ENCODE measurements around the gene ASB6.

DNA sequence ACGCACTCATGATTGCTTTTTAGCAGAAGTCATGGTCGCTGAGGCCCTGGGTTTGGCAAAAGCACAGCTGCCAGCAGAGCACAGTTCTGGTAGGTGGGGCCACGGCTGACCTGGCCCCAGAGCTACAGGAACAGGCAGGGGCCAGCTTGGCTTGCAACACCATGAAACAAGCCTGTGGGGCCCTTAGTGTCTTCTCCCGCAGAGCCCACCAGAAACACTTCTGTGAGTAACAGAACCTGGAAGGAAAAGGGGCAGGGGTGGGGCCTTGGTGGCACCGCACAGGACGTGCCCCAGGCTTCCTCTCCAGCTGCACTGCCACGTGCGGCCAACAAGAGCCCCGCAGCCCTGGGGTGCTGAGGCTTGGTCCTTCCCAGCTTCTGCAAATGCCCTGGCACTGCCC lies 4.8 kb downstream of the ASB6 start:
- no peak for TF ChIP-seq POLR2A (IDR thresholded peaks at IDR 0.05)
- TF ChIP-seq, protein P1, sequence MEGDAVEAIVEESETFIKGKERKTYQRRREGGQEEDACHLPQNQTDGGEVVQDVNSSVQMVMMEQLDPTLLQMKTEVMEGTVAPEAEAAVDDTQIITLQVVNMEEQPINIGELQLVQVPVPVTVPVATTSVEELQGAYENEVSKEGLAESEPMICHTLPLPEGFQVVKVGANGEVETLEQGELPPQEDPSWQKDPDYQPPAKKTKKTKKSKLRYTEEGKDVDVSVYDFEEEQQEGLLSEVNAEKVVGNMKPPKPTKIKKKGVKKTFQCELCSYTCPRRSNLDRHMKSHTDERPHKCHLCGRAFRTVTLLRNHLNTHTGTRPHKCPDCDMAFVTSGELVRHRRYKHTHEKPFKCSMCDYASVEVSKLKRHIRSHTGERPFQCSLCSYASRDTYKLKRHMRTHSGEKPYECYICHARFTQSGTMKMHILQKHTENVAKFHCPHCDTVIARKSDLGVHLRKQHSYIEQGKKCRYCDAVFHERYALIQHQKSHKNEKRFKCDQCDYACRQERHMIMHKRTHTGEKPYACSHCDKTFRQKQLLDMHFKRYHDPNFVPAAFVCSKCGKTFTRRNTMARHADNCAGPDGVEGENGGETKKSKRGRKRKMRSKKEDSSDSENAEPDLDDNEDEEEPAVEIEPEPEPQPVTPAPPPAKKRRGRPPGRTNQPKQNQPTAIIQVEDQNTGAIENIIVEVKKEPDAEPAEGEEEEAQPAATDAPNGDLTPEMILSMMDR (IDR thresholded peaks at IDR 0.05) = no peak
